ENCODE data around the gene TPH2.

The TPH2 gene

GRCh38 chr12:71950819-71951218 is 12.2 kb downstream of the TPH2 start:
- H3K4me3 ChIP-seq (IDR thresholded peaks at IDR 0.05; ENCODE audit: insufficient read depth, low read depth, low read length) = no peak overlapping the region
- H4K20me1 ChIP-seq (ENCODE audit: insufficient read depth) = no peaks in the 10 kb centered on the region
- H3K79me2 ChIP-seq (ENCODE audit: insufficient read depth, low read depth) = no peaks in the 10 kb centered on the region
- H3K27ac ChIP-seq = no peak overlapping the region
- H3K4me2 ChIP-seq = no peak overlapping the region
- TF ChIP-seq CTCF (conservative IDR thresholded peaks at IDR 0.05; ENCODE audit: low read depth, low read length) = no peak
- no peaks in the 10 kb centered on the region for H3K4me1 ChIP-seq (ENCODE audit: low read depth, poor library complexity, severe bottlenecking)
- H3K9ac ChIP-seq = no peak overlapping the region
- no peaks in the 10 kb centered on the region for H3K36me3 ChIP-seq (ENCODE audit: insufficient read depth)
- no peaks in the 10 kb centered on the region for H3K27me3 ChIP-seq (ENCODE audit: insufficient read depth, low read depth)
- H2AFZ ChIP-seq (ENCODE audit: low read depth) = no peak overlapping the region

- Histone ChIP-seq H3K27me3 (ENCODE audit: insufficient read depth, low read depth) (no peaks in the 10 kb centered on the region), H3K4me1 (ENCODE audit: low read depth, poor library complexity, severe bottlenecking) (no peaks in the 10 kb centered on the region), H4K20me1 (ENCODE audit: insufficient read depth) (no peaks in the 10 kb centered on the region), H3K36me3 (ENCODE audit: insufficient read depth) (no peaks in the 10 kb centered on the region), H2AFZ (ENCODE audit: low read depth) (no peak overlapping the region), H3K4me2 (no peak overlapping the region), H3K9ac (no peak overlapping the region), H3K27ac (no peak overlapping the region), H3K79me2 (ENCODE audit: insufficient read depth, low read depth) (no peaks in the 10 kb centered on the region), H3K4me3 (IDR thresholded peaks at IDR 0.05; ENCODE audit: insufficient read depth, low read depth, low read length) (no peak overlapping the region)
- TF ChIP-seq CTCF (conservative IDR thresholded peaks at IDR 0.05; ENCODE audit: low read depth, low read length) = no peak
Observed at GRCh38 chr12:71954083-71954778, 15.6 kb downstream of the TPH2 start.

GRCh38 chr12:71954861-71955260 is 16.2 kb downstream of the TPH2 start:
- H3K4me1 ChIP-seq (ENCODE audit: low read depth, poor library complexity, severe bottlenecking) = no peaks in the 10 kb centered on the region
- H3K27ac ChIP-seq = no peak overlapping the region
- no peaks in the 10 kb centered on the region for H3K36me3 ChIP-seq (ENCODE audit: insufficient read depth)
- no peak overlapping the region for H3K9ac ChIP-seq
- no peaks in the 10 kb centered on the region for H4K20me1 ChIP-seq (ENCODE audit: insufficient read depth)
- TF ChIP-seq CTCF (conservative IDR thresholded peaks at IDR 0.05; ENCODE audit: low read depth, low read length) = no peak
- H3K79me2 ChIP-seq (ENCODE audit: insufficient read depth, low read depth) = no peaks in the 10 kb centered on the region
- H3K4me3 ChIP-seq (IDR thresholded peaks at IDR 0.05; ENCODE audit: insufficient read depth, low read depth, low read length) = no peak overlapping the region
- H3K4me2 ChIP-seq = no peak overlapping the region
- H2AFZ ChIP-seq (ENCODE audit: low read depth) = no peak overlapping the region
- no peaks in the 10 kb centered on the region for H3K27me3 ChIP-seq (ENCODE audit: insufficient read depth, low read depth)

- Histone ChIP-seq H3K4me2 (no peak overlapping the region), H3K4me1 (ENCODE audit: low read depth, poor library complexity, severe bottlenecking) (no peaks in the 10 kb centered on the region), H3K9ac (no peak overlapping the region), H3K36me3 (ENCODE audit: insufficient read depth) (no peaks in the 10 kb centered on the region), H3K27ac (no peak overlapping the region), H3K4me3 (IDR thresholded peaks at IDR 0.05; ENCODE audit: insufficient read depth, low read depth, low read length) (no peak overlapping the region), H3K27me3 (ENCODE audit: insufficient read depth, low read depth) (no peaks in the 10 kb centered on the region), H2AFZ (ENCODE audit: low read depth) (no peak overlapping the region), H3K79me2 (ENCODE audit: insufficient read depth, low read depth) (no peaks in the 10 kb centered on the region), H4K20me1 (ENCODE audit: insufficient read depth) (no peaks in the 10 kb centered on the region)
- TF ChIP-seq CTCF (conservative IDR thresholded peaks at IDR 0.05; ENCODE audit: low read depth, low read length) = no peak
Observed at GRCh38 chr12:71955970-71956369, 17.3 kb downstream of the TPH2 start.
